ENCODE measurements around the gene EIF5A2. TPM values are rescaled to one million over a fixed set of nuclear protein-coding genes. Genes with fewer than 3 reads are reported as not detected.

The EIF5A2 gene
- total and polyA plus RNA-seq, 2 experiments from 2014 or later: 20.4 to 20.8 TPM

DNA sequence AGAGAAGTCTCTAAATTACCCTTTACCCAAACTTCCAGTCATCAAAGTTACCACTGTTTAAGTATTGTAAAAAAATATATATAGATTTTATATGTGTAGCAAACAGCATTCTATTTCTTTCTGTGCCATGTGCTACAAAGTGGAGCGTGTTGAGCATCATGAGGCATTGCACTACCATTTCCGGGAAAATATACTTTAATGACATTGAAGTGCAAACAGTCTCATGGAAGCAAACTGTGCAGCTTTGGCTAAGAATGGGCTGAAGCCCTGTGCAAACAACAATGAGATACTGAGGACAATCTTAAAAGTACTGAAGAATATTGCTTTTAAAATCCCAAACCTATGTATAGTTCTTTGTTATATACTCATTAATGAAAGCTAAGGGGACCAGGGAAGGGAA, 31.9 kb downstream of the EIF5A2 start:
- no peak for TF ChIP-seq EZH2phosphoT487 (IDR thresholded peaks at IDR 0.05; ENCODE audit: insufficient read depth, low read depth)
- no peak for TF ChIP-seq EZH2 (IDR thresholded peaks at IDR 0.05; ENCODE audit: insufficient read depth, poor library complexity, severe bottlenecking)
- 69 to 77% methylated on average over 2 of the region's 2 CpGs for WGBS, 2 experiments (ENCODE audit: low coverage in 1 of 2, low lambda C conversion rate in 2 of 2, missing lambda C conversion rate in 2 of 2)
- Histone ChIP-seq H2AFZ (no peak overlapping the region), H3K9ac (no peak overlapping the region), H3K27ac (no peak overlapping the region), H3K79me2 (ENCODE audit: insufficient read depth) (no peaks in the 10 kb centered on the region), H3K9me2 (ENCODE audit: insufficient read depth) (no peaks in the 10 kb centered on the region), H3K9me3 (ENCODE audit: low read depth) (no peaks in the 10 kb centered on the region), H3F3A (ENCODE audit: insufficient read depth) (no peaks in the 10 kb centered on the region), H4K20me1 (ENCODE audit: insufficient read depth) (no peaks in the 10 kb centered on the region), H3K27me3 (replicated peaks; ENCODE audit: insufficient read depth) (no peaks in the 10 kb centered on the region), H3K4me1 (ENCODE audit: insufficient read depth) (no peaks in the 10 kb centered on the region), H3K4me3 (no peak overlapping the region), H3K36me3 (ENCODE audit: low read depth) (no peaks in the 10 kb centered on the region), H3K4me2 (ENCODE audit: unreplicated experiment) (no peak overlapping the region)
- in situ Hi-C loops (cut with MboI): no loop called here
- DNase-seq: no peak

- no peaks in the 10 kb centered on the region for H3K9me3 ChIP-seq (ENCODE audit: low read depth)
- peak within 1 kb of the TSS; percentile 92 for H2AFZ ChIP-seq
- 1% methylated on average over 59 of the region's 59 CpGs for WGBS, 2 experiments (ENCODE audit: low coverage in 1 of 2, low lambda C conversion rate in 2 of 2, missing lambda C conversion rate in 2 of 2)
- H3K27me3 ChIP-seq (replicated peaks; ENCODE audit: insufficient read depth): no peaks in the 10 kb centered on the region
- DNase-seq: peak; percentile 99
- H3K4me2 ChIP-seq (ENCODE audit: unreplicated experiment): peak within 1 kb of the TSS; percentile 98
- peaks cover 27% of the 10 kb centered on the region for H3K79me2 ChIP-seq (ENCODE audit: insufficient read depth)
- H3K36me3 ChIP-seq (ENCODE audit: low read depth): peaks cover 34% of the 10 kb centered on the region
- peaks cover 26% of the 10 kb centered on the region for H3K4me1 ChIP-seq (ENCODE audit: insufficient read depth)
- H3K27ac ChIP-seq: peak within 1 kb of the TSS; percentile 84
- peak within 1 kb of the TSS; percentile 96 for H3K9ac ChIP-seq
- H4K20me1 ChIP-seq (ENCODE audit: insufficient read depth): peaks cover 7% of the 10 kb centered on the region; the same call in 1 of the 2 replicates
- no peaks in the 10 kb centered on the region for H3K9me2 ChIP-seq (ENCODE audit: insufficient read depth)
- in situ Hi-C loops (cut with MboI): no loop called here
- H3F3A ChIP-seq (ENCODE audit: insufficient read depth): peaks cover 41% of the 10 kb centered on the region
- peak within 1 kb of the TSS; percentile 91 for H3K4me3 ChIP-seq
- TF ChIP-seq EZH2 (IDR thresholded peaks at IDR 0.05; ENCODE audit: insufficient read depth, poor library complexity, severe bottlenecking) (no peak), EZH2phosphoT487 (IDR thresholded peaks at IDR 0.05; ENCODE audit: insufficient read depth, low read depth) (no peak)
These were observed 38.5 kb downstream of the EIF5A2 start, which contains the start of gene RPL22L1 for GRCh38 chr3:170869645-170870593. Gene RPL22L1 (minus strand): TSS chr3:170870195. CDS start chr3:170870167, 28 bp downstream.

GRCh38 chr3:170869239-170869590, 39.2 kb downstream of the EIF5A2 start:
- Histone ChIP-seq H3K4me1 (ENCODE audit: insufficient read depth) (peaks cover 26% of the 10 kb centered on the region), H3K27ac (peak overlapping the region; percentile 84), H3K4me3 (peak overlapping the region; percentile 91), H2AFZ (peak overlapping the region; percentile 92; the same call in 1 of the 2 replicates), H3F3A (ENCODE audit: insufficient read depth) (peaks cover 48% of the 10 kb centered on the region), H3K9me2 (ENCODE audit: insufficient read depth) (no peaks in the 10 kb centered on the region), H3K9ac (peak overlapping the region; percentile 96), H3K4me2 (ENCODE audit: unreplicated experiment) (peak overlapping the region; percentile 98), H3K36me3 (ENCODE audit: low read depth) (peaks cover 35% of the 10 kb centered on the region), H4K20me1 (ENCODE audit: insufficient read depth) (peaks cover 7% of the 10 kb centered on the region; the same call in 1 of the 2 replicates), H3K79me2 (ENCODE audit: insufficient read depth) (peaks cover 27% of the 10 kb centered on the region), H3K27me3 (replicated peaks; ENCODE audit: insufficient read depth) (no peaks in the 10 kb centered on the region), H3K9me3 (ENCODE audit: low read depth) (no peaks in the 10 kb centered on the region)
- no peak for DNase-seq
- TF ChIP-seq EZH2 (IDR thresholded peaks at IDR 0.05; ENCODE audit: insufficient read depth, poor library complexity, severe bottlenecking): no peak
- no peak for TF ChIP-seq EZH2phosphoT487 (IDR thresholded peaks at IDR 0.05; ENCODE audit: insufficient read depth, low read depth)
- 0% methylated on average over 2 of the region's 2 CpGs for WGBS, 2 experiments (ENCODE audit: low coverage in 1 of 2, low lambda C conversion rate in 2 of 2, missing lambda C conversion rate in 2 of 2)
- in situ Hi-C loops (cut with MboI): no loop called here

DNA sequence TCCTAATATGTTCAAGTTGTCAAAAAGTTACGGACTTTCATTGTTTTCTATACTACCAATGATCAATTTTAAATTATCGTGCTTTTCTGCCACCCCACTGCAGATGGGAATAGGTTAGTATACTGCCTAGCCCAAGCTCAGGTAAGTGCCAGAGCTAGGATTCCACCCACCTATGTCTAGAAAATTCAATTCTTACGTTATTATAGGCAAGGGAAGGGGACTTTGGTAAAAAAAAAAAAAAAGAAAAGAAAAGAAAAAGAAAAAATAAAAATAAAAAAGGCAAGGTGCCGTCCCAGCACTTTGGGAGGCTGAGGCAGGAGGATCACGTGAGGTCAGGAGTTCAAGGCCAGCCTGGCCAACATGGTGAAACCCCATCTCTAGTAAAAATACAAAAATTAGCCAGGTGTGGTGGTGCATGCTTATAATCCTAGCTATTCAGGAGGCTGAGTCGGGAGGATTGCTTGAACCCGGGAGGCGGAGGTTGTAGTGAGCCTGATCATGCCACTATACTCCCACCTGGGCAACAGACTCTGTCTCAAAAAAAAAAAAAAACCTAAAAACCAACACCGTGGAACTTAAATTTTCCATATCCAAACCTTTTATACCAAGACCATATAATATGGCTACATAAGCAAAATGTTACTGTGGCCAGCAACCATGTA, 39.7 kb downstream of the EIF5A2 start:
- H3F3A ChIP-seq (ENCODE audit: insufficient read depth): peaks cover 53% of the 10 kb centered on the region
- TF ChIP-seq EZH2 (IDR thresholded peaks at IDR 0.05; ENCODE audit: insufficient read depth, poor library complexity, severe bottlenecking): no peak
- TF ChIP-seq EZH2phosphoT487 (IDR thresholded peaks at IDR 0.05; ENCODE audit: insufficient read depth, low read depth): no peak
- WGBS, 2 experiments (ENCODE audit: low coverage in 1 of 2, low lambda C conversion rate in 2 of 2, missing lambda C conversion rate in 2 of 2): 80 to 82% methylated on average over 9 of the region's 9 CpGs
- H2AFZ ChIP-seq: no peak overlapping the region
- H3K27ac ChIP-seq: peak overlapping the region; percentile 84; the same call in 1 of the 2 replicates
- H3K9ac ChIP-seq: peak overlapping the region; percentile 96
- H3K27me3 ChIP-seq (replicated peaks; ENCODE audit: insufficient read depth): no peaks in the 10 kb centered on the region
- in situ Hi-C loops (cut with MboI): no loop called here
- peaks cover 35% of the 10 kb centered on the region for H3K36me3 ChIP-seq (ENCODE audit: low read depth)
- H3K4me2 ChIP-seq (ENCODE audit: unreplicated experiment): peak overlapping the region; percentile 98
- H4K20me1 ChIP-seq (ENCODE audit: insufficient read depth): peaks cover 7% of the 10 kb centered on the region; the same call in 1 of the 2 replicates
- H3K4me1 ChIP-seq (ENCODE audit: insufficient read depth): peaks cover 26% of the 10 kb centered on the region
- H3K79me2 ChIP-seq (ENCODE audit: insufficient read depth): peaks cover 27% of the 10 kb centered on the region
- H3K9me3 ChIP-seq (ENCODE audit: low read depth): no peaks in the 10 kb centered on the region
- H3K9me2 ChIP-seq (ENCODE audit: insufficient read depth): no peaks in the 10 kb centered on the region
- H3K4me3 ChIP-seq: peak overlapping the region; percentile 91
- DNase-seq: peak; percentile 24
